Stimulated activated naive CD8-positive, alpha-beta T cell treated with anti-CD3 and anti-CD28 coated beads, Interleukin-15, amount 100 ng/mL, for 72 hours (primary cell): ENCODE measurements around the gene SPOCK1.
"Not testable (repeated sequence)": the region's sequence is repeated elsewhere in the genome, so short reads cannot be mapped to it uniquely, and the experiment has no call there.

Experiments
- ATAC-seq: fragments of 150-1000 bp; cut with Tn5 transposase; 2 replicates; pipeline ENCODE4 v1.10.0; 2021; ENCODE audit warnings: mild to moderate bottlenecking, moderate library complexity
- DNase-seq, 2 donors: peaks; one replicate each; pipeline ENCODE4 v3.0.0; 2021 to 2022
- H3K27ac Mint-ChIP-seq, 2 donors: one replicate each; pipeline ENCODE4 v1.8.0; 2022; ENCODE audit warnings: mild to moderate bottlenecking in 2 of 2, mixed read lengths in 2 of 2, moderate library complexity in 2 of 2
- H3K27me3 Mint-ChIP-seq: one replicate; pipeline ENCODE4 v1.8.0; 2022; ENCODE audit warnings: mixed read lengths
- H3K4me1 Mint-ChIP-seq: one replicate; pipeline ENCODE4 v1.8.0; 2022; ENCODE audit warnings: mild to moderate bottlenecking, mixed read lengths
- H3K4me3 Mint-ChIP-seq, 2 donors: one replicate each; pipeline ENCODE4 v1.8.0; 2022; ENCODE audit warnings: mild to moderate bottlenecking in 2 of 2, mixed read lengths in 2 of 2, moderate library complexity in 1 of 2
- H3K9me3 Mint-ChIP-seq, 2 donors: one replicate each; pipeline ENCODE4 v1.8.0; 2022; ENCODE audit warnings: mixed read lengths in 2 of 2

SPOCK1 gene

DNA sequence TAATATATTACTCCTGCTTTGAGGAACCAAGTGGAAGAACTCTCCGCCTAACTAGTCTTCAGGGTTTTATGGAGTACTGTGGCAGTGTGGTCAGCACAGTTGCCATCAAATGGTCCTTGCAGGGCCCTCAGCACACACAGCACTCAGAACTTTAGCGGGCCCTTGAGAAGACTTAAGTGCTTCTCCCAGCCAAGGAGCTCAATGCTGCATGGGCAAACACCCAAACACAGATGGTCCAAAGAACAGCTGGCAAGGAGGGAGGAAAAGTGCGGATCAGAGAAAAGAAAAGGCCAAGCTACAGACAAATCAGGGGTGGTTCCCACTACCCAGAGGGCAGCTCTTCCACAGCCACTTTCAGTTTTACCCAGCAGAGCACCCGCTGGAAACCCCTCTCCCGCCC, 98.6 kb downstream of the SPOCK1 start:
- no peaks in the 10 kb centered on the region for H3K4me1 Mint-ChIP-seq
- no peak for ATAC-seq
- no peaks in the 10 kb centered on the region for H3K9me3 Mint-ChIP-seq
- H3K4me3 Mint-ChIP-seq = no peak overlapping the region
- no peak overlapping the region for H3K27ac Mint-ChIP-seq
- H3K27me3 Mint-ChIP-seq = no peaks in the 10 kb centered on the region
- DNase-seq = no peak

- H3K9me3 Mint-ChIP-seq = no peaks in the 10 kb centered on the region
- no peaks in the 10 kb centered on the region for H3K27me3 Mint-ChIP-seq
- no peak for ATAC-seq
- H3K27ac Mint-ChIP-seq = no peak overlapping the region
- no peaks in the 10 kb centered on the region for H3K4me1 Mint-ChIP-seq
- DNase-seq = no peak
- H3K4me3 Mint-ChIP-seq = no peak overlapping the region
Observed at GRCh38 chr5:137399911-137400310, 99.2 kb downstream of the SPOCK1 start.

DNA sequence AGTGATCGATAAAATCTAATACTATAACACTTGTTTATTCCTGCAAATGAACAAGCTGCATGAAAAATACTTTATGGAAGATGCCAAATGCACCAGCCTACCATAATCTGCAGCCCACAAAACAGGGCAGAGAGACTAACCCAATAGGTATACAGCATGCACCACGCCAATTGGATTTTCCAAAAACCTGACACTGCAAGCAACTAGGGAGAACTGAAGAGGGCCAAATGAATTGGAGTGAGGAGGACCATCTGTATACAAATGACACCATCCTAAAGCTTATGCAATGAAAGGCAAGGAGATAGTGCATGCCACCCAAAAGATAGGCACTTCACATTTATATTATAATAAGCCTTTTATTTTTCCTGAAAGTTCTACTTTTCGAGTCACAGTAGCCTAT, 100.4 kb downstream of the SPOCK1 start:
- H3K27me3 Mint-ChIP-seq = no peaks in the 10 kb centered on the region
- no peak overlapping the region for H3K4me3 Mint-ChIP-seq
- ATAC-seq (no peak), DNase-seq (no peak)
- no peaks in the 10 kb centered on the region for H3K9me3 Mint-ChIP-seq
- H3K27ac Mint-ChIP-seq = no peak overlapping the region
- H3K4me1 Mint-ChIP-seq = no peaks in the 10 kb centered on the region

DNA sequence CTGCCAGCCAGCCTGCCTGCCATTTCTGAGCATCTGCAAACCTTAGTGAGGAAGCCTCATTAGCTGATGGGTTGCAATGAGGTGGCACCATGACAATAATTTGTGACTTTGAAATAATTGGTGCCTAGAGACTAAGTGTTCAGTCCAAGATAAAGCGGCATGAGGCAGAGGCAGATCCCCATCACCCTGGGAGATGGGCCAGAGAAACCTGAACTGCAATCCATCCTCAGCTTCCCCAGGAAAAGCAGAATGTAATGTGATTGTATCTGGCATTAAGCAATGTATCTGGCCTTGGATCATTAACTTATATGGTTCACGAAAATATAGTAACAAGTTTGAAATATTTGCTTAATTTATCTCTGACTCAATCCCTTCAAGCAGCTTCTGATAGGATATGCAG, 101.0 kb downstream of the SPOCK1 start:
- no peak for DNase-seq
- Mint-ChIP-seq H3K4me1 (no peaks in the 10 kb centered on the region), H3K4me3 (no peak overlapping the region), H3K27me3 (no peaks in the 10 kb centered on the region), H3K9me3 (no peaks in the 10 kb centered on the region), H3K27ac (no peak overlapping the region)
- no peak for ATAC-seq

GRCh38 chr5:137395011-137395755, 103.9 kb downstream of the SPOCK1 start:
- H3K4me3 Mint-ChIP-seq = no peak overlapping the region
- no peak overlapping the region for H3K27ac Mint-ChIP-seq
- peaks cover 5% of the 10 kb centered on the region for H3K27me3 Mint-ChIP-seq
- no peaks in the 10 kb centered on the region for H3K4me1 Mint-ChIP-seq
- DNase-seq (no peak), ATAC-seq (no peak)
- peaks cover 0 to 7% of the 10 kb centered on the region in 2 donors for H3K9me3 Mint-ChIP-seq

GRCh38 chr5:137394380-137394779, 104.7 kb downstream of the SPOCK1 start:
- Mint-ChIP-seq H3K4me1 (no peaks in the 10 kb centered on the region), H3K27ac (no peak overlapping the region), H3K27me3 (peaks cover 5% of the 10 kb centered on the region), H3K9me3 (peaks cover 0 to 7% of the 10 kb centered on the region in 2 donors), H3K4me3 (no peak overlapping the region)
- ATAC-seq = no peak
- no peak for DNase-seq

DNA sequence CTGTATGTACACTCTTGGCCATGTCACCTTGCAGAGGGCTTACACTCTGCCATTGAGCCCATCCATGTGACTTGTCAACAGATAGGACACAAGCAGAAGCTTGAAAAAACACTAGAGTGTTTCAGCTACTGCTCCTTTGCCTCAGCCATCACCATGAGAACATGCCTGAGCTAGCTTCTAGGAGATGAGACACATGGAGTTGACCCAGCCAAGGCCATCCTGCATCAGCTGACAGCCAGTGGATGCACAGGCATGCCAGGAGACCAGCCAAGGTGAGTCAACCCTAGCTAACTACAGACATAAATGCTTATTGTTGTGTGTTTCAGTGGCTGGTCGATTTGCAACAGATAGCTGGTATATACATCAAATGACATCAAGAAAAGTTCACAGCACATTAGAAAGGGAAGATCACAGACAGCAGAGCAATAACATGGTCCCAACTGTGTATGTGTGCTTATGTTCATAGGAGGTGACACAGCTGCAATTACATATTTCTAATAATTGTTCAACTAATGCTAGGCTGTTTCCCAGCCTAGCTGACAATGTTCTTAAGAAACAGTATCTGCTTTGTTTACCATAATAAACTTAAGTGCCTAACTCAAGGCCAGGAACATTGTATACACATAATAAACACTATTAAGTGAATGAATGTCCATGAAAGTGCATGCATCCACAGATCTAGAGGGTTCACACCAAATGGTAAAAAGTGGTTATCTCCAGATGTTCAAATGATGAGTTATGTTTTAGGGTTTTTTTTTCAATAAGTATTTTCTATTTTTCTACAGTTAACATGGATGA, 105.7 kb downstream of the SPOCK1 start:
- Mint-ChIP-seq H3K4me1 (no peaks in the 10 kb centered on the region), H3K4me3 (no peak overlapping the region), H3K9me3 (peaks cover 0 to 7% of the 10 kb centered on the region in 2 donors), H3K27me3 (peaks cover 5% of the 10 kb centered on the region), H3K27ac (no peak overlapping the region)
- ATAC-seq = no peak
- no peak for DNase-seq

- H3K27ac Mint-ChIP-seq = no peak overlapping the region
- H3K4me3 Mint-ChIP-seq = no peak overlapping the region
- ATAC-seq = no peak
- H3K4me1 Mint-ChIP-seq = no peaks in the 10 kb centered on the region
- DNase-seq = no peak
- peaks cover 5% of the 10 kb centered on the region for H3K27me3 Mint-ChIP-seq
- peaks cover 0 to 7% of the 10 kb centered on the region in 2 donors for H3K9me3 Mint-ChIP-seq
Observed at GRCh38 chr5:137392261-137392660, 106.9 kb downstream of the SPOCK1 start.

DNA sequence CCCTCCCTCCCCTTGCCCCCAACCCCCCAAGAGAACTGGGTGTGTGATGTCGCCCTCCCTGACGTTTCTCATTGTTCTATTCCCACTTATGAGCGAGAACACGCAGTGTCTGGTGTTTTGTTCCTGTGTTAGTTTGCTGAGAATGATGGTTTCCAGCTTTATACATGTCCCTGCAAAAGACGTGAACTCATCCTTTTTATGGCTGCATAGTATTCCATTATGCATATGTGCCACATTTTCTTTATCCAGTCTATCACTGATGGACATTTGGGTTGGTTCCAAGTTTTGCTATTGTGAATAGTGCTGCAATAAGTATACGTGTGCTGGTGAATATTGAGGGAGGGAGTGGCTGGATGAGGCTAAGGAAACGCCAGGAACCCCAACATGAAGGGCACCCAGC, 108.1 kb downstream of the SPOCK1 start:
- not testable (repeated sequence) for DNase-seq, H3K27me3 Mint-ChIP-seq, H3K9me3 Mint-ChIP-seq, H3K4me1 Mint-ChIP-seq, H3K27ac Mint-ChIP-seq, H3K4me3 Mint-ChIP-seq, ATAC-seq

GRCh38 chr5:137389042-137389441, 110.1 kb downstream of the SPOCK1 start:
- Mint-ChIP-seq H3K27ac (no peak overlapping the region), H3K27me3 (peaks cover 5% of the 10 kb centered on the region), H3K4me1 (no peaks in the 10 kb centered on the region), H3K9me3 (peaks cover 0 to 7% of the 10 kb centered on the region in 2 donors), H3K4me3 (no peak overlapping the region)
- ATAC-seq (no peak), DNase-seq (no peak)

- ATAC-seq = no peak
Observed at GRCh38 chr5:137385064-137385463, 114.1 kb downstream of the SPOCK1 start.

DNA sequence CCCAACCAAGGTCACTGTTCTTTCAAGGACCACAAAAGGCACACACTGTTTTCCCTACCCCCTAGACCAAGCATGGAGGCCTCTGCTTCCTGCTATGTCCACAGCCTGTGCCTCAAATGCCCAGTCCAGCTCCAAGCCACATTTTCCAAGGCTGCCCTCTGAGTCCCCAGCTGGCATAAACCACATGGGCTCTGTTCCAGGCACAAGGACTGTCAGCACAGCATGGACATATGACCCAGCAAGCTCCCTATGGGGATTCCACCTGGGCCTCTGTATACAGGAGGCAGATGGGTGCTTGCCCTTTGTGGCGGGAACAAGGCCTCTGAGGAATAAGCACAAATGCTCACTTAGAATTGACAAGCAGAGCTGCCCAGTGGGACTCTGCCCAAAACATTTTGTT, 115.2 kb downstream of the SPOCK1 start:
- no peaks in the 10 kb centered on the region for H3K4me1 Mint-ChIP-seq
- ATAC-seq = no peak
- no peak overlapping the region for H3K4me3 Mint-ChIP-seq
- no peak overlapping the region for H3K27ac Mint-ChIP-seq
- peaks cover 26 to 32% of the 10 kb centered on the region in 2 donors for H3K9me3 Mint-ChIP-seq
- no peaks in the 10 kb centered on the region for H3K27me3 Mint-ChIP-seq
- DNase-seq = no peak

More at GRCh38 chr5:137385064-137385463, 114.1 kb downstream of the SPOCK1 start:
- no peak overlapping the region for H3K4me3 Mint-ChIP-seq
- H3K27me3 Mint-ChIP-seq = no peaks in the 10 kb centered on the region
- H3K27ac Mint-ChIP-seq = no peak overlapping the region
- no peak for DNase-seq
- H3K9me3 Mint-ChIP-seq = peaks cover 23 to 27% of the 10 kb centered on the region in 2 donors
- H3K4me1 Mint-ChIP-seq = no peaks in the 10 kb centered on the region

DNA sequence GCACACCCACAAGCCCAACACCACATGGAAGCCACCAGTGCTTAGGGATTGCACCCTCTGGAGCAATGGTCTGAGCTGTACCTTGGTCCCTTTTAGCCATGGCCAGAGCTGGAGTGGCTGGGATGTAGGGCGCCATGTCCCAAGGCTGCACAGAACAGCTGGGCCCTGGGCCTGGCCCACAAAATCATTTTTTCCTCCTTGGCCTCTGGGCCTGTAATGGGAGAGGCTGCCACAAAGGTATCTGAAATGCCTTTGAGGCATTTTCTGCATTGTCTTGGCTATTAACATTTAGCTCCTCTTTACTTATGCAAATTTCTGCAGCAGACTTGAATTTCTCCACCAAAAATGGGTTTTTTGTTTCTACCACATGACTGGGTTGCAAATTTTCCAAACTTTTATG, 117.6 kb downstream of the SPOCK1 start:
- Mint-ChIP-seq H3K27ac (no peak overlapping the region), H3K9me3 (peaks cover 26 to 32% of the 10 kb centered on the region in 2 donors), H3K27me3 (no peaks in the 10 kb centered on the region), H3K4me1 (no peaks in the 10 kb centered on the region), H3K4me3 (no peak overlapping the region)
- no peak for DNase-seq
- no peak for ATAC-seq

DNA sequence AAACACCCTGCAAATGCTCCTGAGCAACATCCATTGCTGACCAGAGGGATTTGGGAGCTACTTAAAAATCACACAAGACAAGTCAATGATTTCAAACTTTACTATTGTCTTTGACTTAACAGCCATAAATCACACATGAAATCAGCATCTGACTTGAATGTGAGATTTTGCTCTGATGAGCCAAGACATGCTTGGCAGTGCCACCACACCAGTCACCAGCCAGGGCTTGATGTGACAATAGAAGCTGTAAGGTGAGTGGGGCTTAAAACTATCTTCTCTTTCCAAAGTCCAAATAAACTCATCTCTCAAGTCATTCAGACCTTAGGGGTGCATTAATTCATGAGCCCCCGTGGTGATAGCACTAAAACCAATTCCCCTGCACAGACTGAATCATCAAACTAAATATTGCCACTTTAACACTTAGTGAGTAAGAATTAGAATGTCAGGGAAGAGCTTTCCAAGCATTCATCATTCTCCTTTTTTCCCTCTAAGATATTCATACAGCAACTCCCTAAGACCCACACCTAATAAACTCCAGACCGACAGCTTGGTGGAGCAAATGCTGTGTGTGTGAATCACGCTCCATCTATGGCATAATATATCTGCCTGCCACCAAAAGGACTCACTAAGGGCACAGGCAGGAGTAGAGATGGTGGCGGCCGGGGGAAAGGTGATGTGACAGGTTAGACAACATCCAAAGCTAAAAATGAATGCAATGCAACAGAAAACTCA, 119.4 kb downstream of the SPOCK1 start:
- H3K9me3 Mint-ChIP-seq = peaks cover 26 to 32% of the 10 kb centered on the region in 2 donors
- H3K27me3 Mint-ChIP-seq = no peaks in the 10 kb centered on the region
- no peak for ATAC-seq
- no peak overlapping the region for H3K4me3 Mint-ChIP-seq
- no peak for DNase-seq
- H3K4me1 Mint-ChIP-seq = no peaks in the 10 kb centered on the region
- no peak overlapping the region for H3K27ac Mint-ChIP-seq

- no peak for DNase-seq
- Mint-ChIP-seq H3K9me3 (peaks cover 12% of the 10 kb centered on the region in 2 donors), H3K4me3 (no peak overlapping the region), H3K27me3 (no peaks in the 10 kb centered on the region), H3K4me1 (no peaks in the 10 kb centered on the region), H3K27ac (no peak overlapping the region)
- ATAC-seq = no peak
Observed at GRCh38 chr5:137375741-137376526, 123.2 kb downstream of the SPOCK1 start.
